HUDEP-2 (cell line): ENCODE data around the gene INPPL1.

Experiments used
- DNase-seq, 76 experiments: peaks; one replicate each; lab custom pipeline; 2025; ENCODE audit not compliant: unreplicated experiment in 76 of 76; lab: John Stamatoyannopoulos, UW

Gene INPPL1

GRCh38 chr11:72229925-72230763 lies 5.6 kb downstream of the INPPL1 start:
- DNase-seq: no peak

GRCh38 chr11:72230764-72231365 lies 6.3 kb downstream of the INPPL1 start:
- no peak for DNase-seq

- no peak for DNase-seq
These were observed 7.1 kb downstream of the INPPL1 start for GRCh38 chr11:72231396-72232259.

GRCh38 chr11:72232260-72233055 lies 7.9 kb downstream of the INPPL1 start:
- no peak for DNase-seq

- no peak for DNase-seq
These were observed 8.6 kb downstream of the INPPL1 start for GRCh38 chr11:72233056-72233772.

- no peak for DNase-seq
These were observed 9.4 kb downstream of the INPPL1 start for GRCh38 chr11:72233773-72234513.

GRCh38 chr11:72234514-72234830 lies 9.9 kb downstream of the INPPL1 start:
- no peak for DNase-seq

- DNase-seq: no peak
These were observed 10.4 kb downstream of the INPPL1 start for GRCh38 chr11:72234920-72235319.

GRCh38 chr11:72235351-72236057 lies 10.9 kb downstream of the INPPL1 start:
- DNase-seq: no peak

GRCh38 chr11:72236083-72236697 lies 11.6 kb downstream of the INPPL1 start:
- no peak for DNase-seq

GRCh38 chr11:72236774-72237111 lies 12.2 kb downstream of the INPPL1 start:
- no peak for DNase-seq

- DNase-seq: no peak
These were observed 12.8 kb downstream of the INPPL1 start for GRCh38 chr11:72237112-72237931.

- peak in 69 of 76 experiments; percentile 4 to 80 (median 56) for DNase-seq
These were observed 13.5 kb downstream of the INPPL1 start for GRCh38 chr11:72238040-72238450.

- DNase-seq: no peak
These were observed 14.1 kb downstream of the INPPL1 start for GRCh38 chr11:72238492-72239312.

GRCh38 chr11:72239313-72239848 lies 14.8 kb downstream of the INPPL1 start:
- DNase-seq: peak in 66 of 76 experiments; percentile 13 to 75 (median 51)

- peak in 55 of 76 experiments; percentile 17 to 69 (median 51) for DNase-seq
These were observed 15.4 kb downstream of the INPPL1 start for GRCh38 chr11:72239849-72240460.
